Measurements from ENCODE around the gene TBATA. TPM values are rescaled to one million over a fixed set of nuclear protein-coding genes. Genes with fewer than 3 reads are reported as not detected.

Gene TBATA
- polyA plus RNA-seq, 1 of the 3 experiments (the other 2 are of a cell fraction): not detected

- Histone ChIP-seq H3K9me3 (no peaks in the 10 kb centered on the region), H3K9ac (no peak overlapping the region), H3F3A (replicated peaks; ENCODE audit: insufficient read depth) (no peaks in the 10 kb centered on the region), H3K27ac (ENCODE audit: low read depth in 2 of 2, low read length in 1 of 2) (no peak overlapping the region), H2AFZ (ENCODE audit: low read depth) (no peak overlapping the region), H3K27me3 (ENCODE audit: insufficient read depth) (0 out of 2 replicates have a peak, but pooled peaks cover 12% of the 10 kb centered on the region), H3K4me3 (ENCODE audit: low read depth in 2 of 2, low read length in 1 of 2) (no peak overlapping the region), H3K4me1 (ENCODE audit: control insufficient read depth in 1 of 2, insufficient read depth in 2 of 2, low read depth in 1 of 2, low read length in 1 of 2) (peaks cover 0 to 10% of the 10 kb centered on the region in 2 experiments; a peak in 1 of 4 replicates), H3K79me2 (ENCODE audit: insufficient read depth) (no peaks in the 10 kb centered on the region), H4K20me1 (ENCODE audit: insufficient read depth) (no peaks in the 10 kb centered on the region), H3K9me2 (no peaks in the 10 kb centered on the region), H3K4me2 (no peak overlapping the region), H3K36me3 (replicated peaks in 1 of 2; ENCODE audit: control insufficient read depth in 1 of 2, insufficient read depth in 2 of 2, low read length in 1 of 2) (no peaks in the 10 kb centered on the region)
- 34% methylated on average over 2 of the region's 4 CpGs for WGBS (ENCODE audit: low lambda C conversion rate)
- POLR2A ChIA-PET: no interaction called here
- TF ChIP-seq SMC3 (IDR thresholded peaks at IDR 0.05; ENCODE audit: low read depth, low read length) (no peak), YY1 (IDR thresholded peaks at IDR 0.05; ENCODE audit: low read depth) (no peak), TCF12 (IDR thresholded peaks at IDR 0.05) (no peak), ELF1 (IDR thresholded peaks at IDR 0.05) (no peak), MXI1 (IDR thresholded peaks at IDR 0.05; ENCODE audit: low read depth, low read length) (no peak), SIN3A (IDR thresholded peaks at IDR 0.05; ENCODE audit: borderline replicate concordance, low read depth, low read length) (no peak), TEAD4 (IDR thresholded peaks at IDR 0.05; ENCODE audit: borderline replicate concordance, insufficient read depth) (no peak), RCOR1 (IDR thresholded peaks at IDR 0.05; ENCODE audit: low read length) (no peak), CHD2 (IDR thresholded peaks at IDR 0.05; ENCODE audit: low read length, partially characterized antibody) (no peak), RAD21 (IDR thresholded peaks at IDR 0.05; ENCODE audit: low read length) (no peak)
- TF ChIP-seq, protein P1, sequence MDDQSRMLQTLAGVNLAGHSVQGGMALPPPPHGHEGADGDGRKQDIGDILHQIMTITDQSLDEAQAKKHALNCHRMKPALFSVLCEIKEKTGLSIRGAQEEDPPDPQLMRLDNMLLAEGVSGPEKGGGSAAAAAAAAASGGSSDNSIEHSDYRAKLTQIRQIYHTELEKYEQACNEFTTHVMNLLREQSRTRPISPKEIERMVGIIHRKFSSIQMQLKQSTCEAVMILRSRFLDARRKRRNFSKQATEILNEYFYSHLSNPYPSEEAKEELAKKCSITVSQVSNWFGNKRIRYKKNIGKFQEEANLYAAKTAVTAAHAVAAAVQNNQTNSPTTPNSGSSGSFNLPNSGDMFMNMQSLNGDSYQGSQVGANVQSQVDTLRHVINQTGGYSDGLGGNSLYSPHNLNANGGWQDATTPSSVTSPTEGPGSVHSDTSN (IDR thresholded peaks at IDR 0.05): no peak
- TF ChIP-seq, protein P2, sequence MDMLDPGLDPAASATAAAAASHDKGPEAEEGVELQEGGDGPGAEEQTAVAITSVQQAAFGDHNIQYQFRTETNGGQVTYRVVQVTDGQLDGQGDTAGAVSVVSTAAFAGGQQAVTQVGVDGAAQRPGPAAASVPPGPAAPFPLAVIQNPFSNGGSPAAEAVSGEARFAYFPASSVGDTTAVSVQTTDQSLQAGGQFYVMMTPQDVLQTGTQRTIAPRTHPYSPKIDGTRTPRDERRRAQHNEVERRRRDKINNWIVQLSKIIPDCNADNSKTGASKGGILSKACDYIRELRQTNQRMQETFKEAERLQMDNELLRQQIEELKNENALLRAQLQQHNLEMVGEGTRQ (IDR thresholded peaks at IDR 0.05; ENCODE audit: borderline replicate concordance, low read depth, low read length): no peak
- TF ChIP-seq, protein P3, sequence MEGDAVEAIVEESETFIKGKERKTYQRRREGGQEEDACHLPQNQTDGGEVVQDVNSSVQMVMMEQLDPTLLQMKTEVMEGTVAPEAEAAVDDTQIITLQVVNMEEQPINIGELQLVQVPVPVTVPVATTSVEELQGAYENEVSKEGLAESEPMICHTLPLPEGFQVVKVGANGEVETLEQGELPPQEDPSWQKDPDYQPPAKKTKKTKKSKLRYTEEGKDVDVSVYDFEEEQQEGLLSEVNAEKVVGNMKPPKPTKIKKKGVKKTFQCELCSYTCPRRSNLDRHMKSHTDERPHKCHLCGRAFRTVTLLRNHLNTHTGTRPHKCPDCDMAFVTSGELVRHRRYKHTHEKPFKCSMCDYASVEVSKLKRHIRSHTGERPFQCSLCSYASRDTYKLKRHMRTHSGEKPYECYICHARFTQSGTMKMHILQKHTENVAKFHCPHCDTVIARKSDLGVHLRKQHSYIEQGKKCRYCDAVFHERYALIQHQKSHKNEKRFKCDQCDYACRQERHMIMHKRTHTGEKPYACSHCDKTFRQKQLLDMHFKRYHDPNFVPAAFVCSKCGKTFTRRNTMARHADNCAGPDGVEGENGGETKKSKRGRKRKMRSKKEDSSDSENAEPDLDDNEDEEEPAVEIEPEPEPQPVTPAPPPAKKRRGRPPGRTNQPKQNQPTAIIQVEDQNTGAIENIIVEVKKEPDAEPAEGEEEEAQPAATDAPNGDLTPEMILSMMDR (IDR thresholded peaks at IDR 0.05): no peak
- CTCF ChIA-PET: interaction anchor here (0.9 to 1.0 kb wide), 2 partner anchors 121 to 233 kb away, joined by 3 to 4 read pairs; no protein-coding TSS in a partner anchor
- DNase-seq: peak; percentile 4
These were observed 3.0 kb downstream of the TBATA start for GRCh38 chr10:70782086-70782745.
